H1 (cell line): ENCODE results near the gene SMIM13. TPM values are rescaled to one million over a fixed set of nuclear protein-coding genes. Genes with fewer than 3 reads are reported as not detected.

Experiments
- polyA plus RNA-seq, 7 experiments: library from polyadenylated mRNA; depleted of rRNA in 3 of 7; stranded (reverse) in 5 of 7; unstranded in 2 of 7; fragments of >200 nt in 5 of 7; fragments of 200-250 nt in 2 of 7; gene quantifications; 1 replicate in 5 of 7; 2 replicates in 1 of 7; 4 replicates in 1 of 7; pipeline versions ENCODE4 v1.2.1 to v1.2.3, GENCODE V29; 2011 to 2013; ENCODE audit warnings: missing spikeins in 2 of 7, mixed read lengths in 2 of 7
- total RNA-seq: library from RNA; stranded (reverse); fragmentation: NEBNext Ultra II Directional; extraction: Animal tissue kit (Norgen Biotek cat#: 25700); gene quantifications from 2 replicates; pipeline ENCODE4 v1.2.1, GENCODE V29; 2021
- TF ChIP-seq, protein P1 (sequence below): fragments of 300-600 bp; sonication (generic); IDR thresholded peaks from 2 replicates; pipeline ENCODE4 v1.7.1; 2012; ENCODE audit warnings: low read length, moderate library complexity, mild to moderate bottlenecking, inconsistent platforms; ENCODE audit not compliant: insufficient replicate concordance

Gene SMIM13
- total and polyA plus RNA-seq, 2 of the 8 experiments (the other 6 are each of a cell fraction or from before 2014, with no cell fraction given): 1.7 to 10.6 TPM

- TF ChIP-seq, protein P1, sequence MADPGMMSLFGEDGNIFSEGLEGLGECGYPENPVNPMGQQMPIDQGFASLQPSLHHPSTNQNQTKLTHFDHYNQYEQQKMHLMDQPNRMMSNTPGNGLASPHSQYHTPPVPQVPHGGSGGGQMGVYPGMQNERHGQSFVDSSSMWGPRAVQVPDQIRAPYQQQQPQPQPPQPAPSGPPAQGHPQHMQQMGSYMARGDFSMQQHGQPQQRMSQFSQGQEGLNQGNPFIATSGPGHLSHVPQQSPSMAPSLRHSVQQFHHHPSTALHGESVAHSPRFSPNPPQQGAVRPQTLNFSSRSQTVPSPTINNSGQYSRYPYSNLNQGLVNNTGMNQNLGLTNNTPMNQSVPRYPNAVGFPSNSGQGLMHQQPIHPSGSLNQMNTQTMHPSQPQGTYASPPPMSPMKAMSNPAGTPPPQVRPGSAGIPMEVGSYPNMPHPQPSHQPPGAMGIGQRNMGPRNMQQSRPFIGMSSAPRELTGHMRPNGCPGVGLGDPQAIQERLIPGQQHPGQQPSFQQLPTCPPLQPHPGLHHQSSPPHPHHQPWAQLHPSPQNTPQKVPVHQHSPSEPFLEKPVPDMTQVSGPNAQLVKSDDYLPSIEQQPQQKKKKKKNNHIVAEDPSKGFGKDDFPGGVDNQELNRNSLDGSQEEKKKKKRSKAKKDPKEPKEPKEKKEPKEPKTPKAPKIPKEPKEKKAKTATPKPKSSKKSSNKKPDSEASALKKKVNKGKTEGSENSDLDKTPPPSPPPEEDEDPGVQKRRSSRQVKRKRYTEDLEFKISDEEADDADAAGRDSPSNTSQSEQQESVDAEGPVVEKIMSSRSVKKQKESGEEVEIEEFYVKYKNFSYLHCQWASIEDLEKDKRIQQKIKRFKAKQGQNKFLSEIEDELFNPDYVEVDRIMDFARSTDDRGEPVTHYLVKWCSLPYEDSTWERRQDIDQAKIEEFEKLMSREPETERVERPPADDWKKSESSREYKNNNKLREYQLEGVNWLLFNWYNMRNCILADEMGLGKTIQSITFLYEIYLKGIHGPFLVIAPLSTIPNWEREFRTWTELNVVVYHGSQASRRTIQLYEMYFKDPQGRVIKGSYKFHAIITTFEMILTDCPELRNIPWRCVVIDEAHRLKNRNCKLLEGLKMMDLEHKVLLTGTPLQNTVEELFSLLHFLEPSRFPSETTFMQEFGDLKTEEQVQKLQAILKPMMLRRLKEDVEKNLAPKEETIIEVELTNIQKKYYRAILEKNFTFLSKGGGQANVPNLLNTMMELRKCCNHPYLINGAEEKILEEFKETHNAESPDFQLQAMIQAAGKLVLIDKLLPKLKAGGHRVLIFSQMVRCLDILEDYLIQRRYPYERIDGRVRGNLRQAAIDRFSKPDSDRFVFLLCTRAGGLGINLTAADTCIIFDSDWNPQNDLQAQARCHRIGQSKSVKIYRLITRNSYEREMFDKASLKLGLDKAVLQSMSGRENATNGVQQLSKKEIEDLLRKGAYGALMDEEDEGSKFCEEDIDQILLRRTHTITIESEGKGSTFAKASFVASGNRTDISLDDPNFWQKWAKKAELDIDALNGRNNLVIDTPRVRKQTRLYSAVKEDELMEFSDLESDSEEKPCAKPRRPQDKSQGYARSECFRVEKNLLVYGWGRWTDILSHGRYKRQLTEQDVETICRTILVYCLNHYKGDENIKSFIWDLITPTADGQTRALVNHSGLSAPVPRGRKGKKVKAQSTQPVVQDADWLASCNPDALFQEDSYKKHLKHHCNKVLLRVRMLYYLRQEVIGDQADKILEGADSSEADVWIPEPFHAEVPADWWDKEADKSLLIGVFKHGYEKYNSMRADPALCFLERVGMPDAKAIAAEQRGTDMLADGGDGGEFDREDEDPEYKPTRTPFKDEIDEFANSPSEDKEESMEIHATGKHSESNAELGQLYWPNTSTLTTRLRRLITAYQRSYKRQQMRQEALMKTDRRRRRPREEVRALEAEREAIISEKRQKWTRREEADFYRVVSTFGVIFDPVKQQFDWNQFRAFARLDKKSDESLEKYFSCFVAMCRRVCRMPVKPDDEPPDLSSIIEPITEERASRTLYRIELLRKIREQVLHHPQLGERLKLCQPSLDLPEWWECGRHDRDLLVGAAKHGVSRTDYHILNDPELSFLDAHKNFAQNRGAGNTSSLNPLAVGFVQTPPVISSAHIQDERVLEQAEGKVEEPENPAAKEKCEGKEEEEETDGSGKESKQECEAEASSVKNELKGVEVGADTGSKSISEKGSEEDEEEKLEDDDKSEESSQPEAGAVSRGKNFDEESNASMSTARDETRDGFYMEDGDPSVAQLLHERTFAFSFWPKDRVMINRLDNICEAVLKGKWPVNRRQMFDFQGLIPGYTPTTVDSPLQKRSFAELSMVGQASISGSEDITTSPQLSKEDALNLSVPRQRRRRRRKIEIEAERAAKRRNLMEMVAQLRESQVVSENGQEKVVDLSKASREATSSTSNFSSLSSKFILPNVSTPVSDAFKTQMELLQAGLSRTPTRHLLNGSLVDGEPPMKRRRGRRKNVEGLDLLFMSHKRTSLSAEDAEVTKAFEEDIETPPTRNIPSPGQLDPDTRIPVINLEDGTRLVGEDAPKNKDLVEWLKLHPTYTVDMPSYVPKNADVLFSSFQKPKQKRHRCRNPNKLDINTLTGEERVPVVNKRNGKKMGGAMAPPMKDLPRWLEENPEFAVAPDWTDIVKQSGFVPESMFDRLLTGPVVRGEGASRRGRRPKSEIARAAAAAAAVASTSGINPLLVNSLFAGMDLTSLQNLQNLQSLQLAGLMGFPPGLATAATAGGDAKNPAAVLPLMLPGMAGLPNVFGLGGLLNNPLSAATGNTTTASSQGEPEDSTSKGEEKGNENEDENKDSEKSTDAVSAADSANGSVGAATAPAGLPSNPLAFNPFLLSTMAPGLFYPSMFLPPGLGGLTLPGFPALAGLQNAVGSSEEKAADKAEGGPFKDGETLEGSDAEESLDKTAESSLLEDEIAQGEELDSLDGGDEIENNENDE: no peak
Observed at GRCh38 chr6:11094941-11095340, 1.3 kb downstream of the SMIM13 start (continued).
